Liver (tissue), 9 donors: ENCODE measurements around the gene KAZALD1. TPM values are rescaled to one million over a fixed set of nuclear protein-coding genes. Genes with fewer than 3 reads are reported as not detected.

Source experiments
- DNase-seq: peaks from one replicate; pipeline ENCODE4 v3.0.0-alpha.2; 2017; ENCODE audit warnings: low spot score
- H3K27ac ChIP-seq, 2 donors: one replicate each; pipeline ENCODE4 v1.7.0; 2013; ENCODE audit warnings: inconsistent platforms in 2 of 2, low read length in 2 of 2, control low read depth in 1 of 2, low read depth in 1 of 2, mild to moderate bottlenecking in 1 of 2
- H3K27me3 ChIP-seq, 4 donors: one replicate each; pipeline versions ENCODE4 v1.6.1 to v1.7.0; 2013; ENCODE audit warnings: low read length in 3 of 4, inconsistent platforms in 1 of 4, mild to moderate bottlenecking in 1 of 4, moderate library complexity in 1 of 4; ENCODE audit not compliant: control insufficient read depth in 4 of 4, insufficient read depth in 4 of 4
- H3K36me3 ChIP-seq, 4 donors: one replicate each; pipeline versions ENCODE4 v1.6.1 to v1.7.0; 2013; ENCODE audit warnings: low read length in 3 of 4, mild to moderate bottlenecking in 3 of 4, low read depth in 1 of 4, moderate library complexity in 1 of 4; ENCODE audit not compliant: control insufficient read depth in 4 of 4, insufficient read depth in 3 of 4
- H3K4me1 ChIP-seq, 4 donors: one replicate each; pipeline versions ENCODE4 v1.6.1 to v1.7.0; 2013; ENCODE audit warnings: low read length in 3 of 4, mild to moderate bottlenecking in 3 of 4, moderate library complexity in 1 of 4; ENCODE audit not compliant: control insufficient read depth in 4 of 4, insufficient read depth in 4 of 4
- H3K4me3 ChIP-seq, 3 donors: one replicate each; pipeline versions ENCODE4 v1.6.1 to v1.7.0; 2013; ENCODE audit warnings: low read length in 3 of 3, control low read depth in 1 of 3, low read depth in 1 of 3, mild to moderate bottlenecking in 1 of 3
- H3K9ac ChIP-seq, 2 donors: one replicate each; pipeline ENCODE4 v1.7.0; 2013; ENCODE audit warnings: low read length in 2 of 2, mild to moderate bottlenecking in 2 of 2, moderate library complexity in 2 of 2, control low read depth in 1 of 2, low read depth in 1 of 2
- H3K9me3 ChIP-seq, 4 donors: one replicate each; pipeline versions ENCODE4 v1.6.1 to v1.7.0; 2013; ENCODE audit warnings: low read length in 3 of 4; ENCODE audit not compliant: control insufficient read depth in 4 of 4
- CTCF ChIP-seq: fragments of 150-350 bp; IDR thresholded peaks from 2 replicates; pipeline ENCODE4 v1.5.1; 2017; ENCODE audit warnings: improper control_type of control experiment, low read depth, low read length; ENCODE audit not compliant: missing input control
- HNF4A ChIP-seq, 2 donors: conservative IDR thresholded peaks; 2 replicates each; pipeline ENCODE4 v1.6.1; 2016; ENCODE audit warnings: antibody characterized with exemption in 2 of 2, mild to moderate bottlenecking in 2 of 2
- HNF4G ChIP-seq: IDR thresholded peaks from 2 replicates; pipeline ENCODE4 v1.6.1; 2016; ENCODE audit warnings: antibody characterized with exemption
- NR2F2 ChIP-seq: IDR thresholded peaks from 2 replicates; pipeline ENCODE4 v1.6.1; 2016; ENCODE audit warnings: antibody characterized with exemption
- RAD21 ChIP-seq, 2 donors: IDR thresholded peaks; 2 replicates each; pipeline ENCODE4 v1.6.1; 2016; ENCODE audit warnings: antibody characterized with exemption in 2 of 2, mild to moderate bottlenecking in 2 of 2
- RXRA ChIP-seq, 2 donors: IDR thresholded peaks; 2 replicates each; pipeline ENCODE4 v1.6.1; 2017 to 2018; ENCODE audit warnings: antibody characterized with exemption in 2 of 2, mild to moderate bottlenecking in 1 of 2
- TAF1 ChIP-seq: conservative IDR thresholded peaks from 2 replicates; pipeline ENCODE4 v1.6.1; 2016; ENCODE audit warnings: antibody characterized with exemption, mild to moderate bottlenecking
- YY1 ChIP-seq: IDR thresholded peaks from 2 replicates; pipeline ENCODE4 v1.6.1; 2016; ENCODE audit warnings: antibody characterized with exemption, mild to moderate bottlenecking
- WGBS: extraction: QIAGEN DNeasy Blood & Tissue Kit; methylation state at CpG from one replicate; pipeline ENCODE4 v1.1.7; 2013; 5-methylcytosine and 5-hydroxymethylcytosine counted together
- polyA plus RNA-seq, 2 donors: library from polyadenylated mRNA; stranded (reverse) in 1 of 2; unstranded in 1 of 2; fragments of 200-250 nt in 1 of 2; fragments of >200 nt in 1 of 2; fragmentation: Nextera tagmentation in 1 of 2; extraction: Ambion mirVana in 1 of 2; gene quantifications; one replicate each; pipeline versions ENCODE4 v1.2.1 to v1.2.3, GENCODE V29; 2013 to 2015
- total RNA-seq, 2 donors: library from RNA; depleted of rRNA; stranded (reverse); fragments of >200 nt; gene quantifications; one replicate each; pipeline ENCODE4 v1.2.3, GENCODE V29; 2014
- TF ChIP-seq, protein P1 (sequence below): IDR thresholded peaks from 2 replicates; pipeline ENCODE4 v1.6.1; 2016; ENCODE audit warnings: antibody characterized with exemption
- donor health status: healthy.
- donor health status: healthy.
- donor health status: healthy.
- donor health status: healthy.
- donor health status: healthy.

Gene KAZALD1
- total and polyA plus RNA-seq, 4 donors = 0.21 to 1.2 (median 0.71) TPM

DNA sequence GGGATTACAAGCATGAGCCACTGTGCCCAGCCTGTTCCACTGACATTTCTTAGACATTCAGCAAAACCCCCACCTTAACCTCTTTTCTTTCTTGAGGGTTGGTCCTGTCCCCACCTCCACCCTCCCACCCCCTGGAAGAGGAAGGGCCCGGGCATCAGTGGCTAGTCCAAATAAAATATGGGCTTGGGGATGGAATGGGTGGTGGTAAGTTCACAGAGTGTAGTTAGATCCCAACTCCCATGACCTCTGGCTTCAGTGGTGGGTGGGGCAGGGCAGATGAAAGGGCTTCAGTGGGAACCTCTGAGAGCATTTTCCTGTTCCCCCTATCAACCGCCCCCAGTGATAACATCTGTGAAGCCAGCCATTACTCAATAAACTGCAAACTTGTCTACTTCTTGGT is 20.9 kb upstream of the KAZALD1 start:
- H3K9ac ChIP-seq = no peak overlapping the region
- peaks cover 2 to 15% (median 10%) of the 10 kb centered on the region in 4 donors for H3K4me1 ChIP-seq
- WGBS = 59% methylated on average over 2 of the region's 2 CpGs
- peaks cover 0 to 19% (median 4%) of the 10 kb centered on the region in 4 donors for H3K36me3 ChIP-seq
- H3K4me3 ChIP-seq = no peak overlapping the region
- DNase-seq = no peak
- H3K9me3 ChIP-seq = no peaks in the 10 kb centered on the region
- H3K27me3 ChIP-seq = no peaks in the 10 kb centered on the region
- H3K27ac ChIP-seq = no peak overlapping the region
- no peak for TF ChIP-seq CTCF
- no peak for TF ChIP-seq TAF1
- no peak for TF ChIP-seq NR2F2

GRCh38 chr10:101041252-101041761 is 20.5 kb upstream of the KAZALD1 start:
- no peak overlapping the region for H3K27ac ChIP-seq
- peaks cover 0 to 19% (median 4%) of the 10 kb centered on the region in 4 donors for H3K36me3 ChIP-seq

More at GRCh38 chr10:101041252-101041761, 20.5 kb upstream of the KAZALD1 start:
- Histone ChIP-seq H3K9me3 (no peaks in the 10 kb centered on the region), H3K4me1 (peaks cover 2 to 15% (median 10%) of the 10 kb centered on the region in 4 donors), H3K4me3 (no peak overlapping the region), H3K27me3 (no peaks in the 10 kb centered on the region), H3K9ac (no peak overlapping the region)
- WGBS = 23% methylated on average over 6 of the region's 6 CpGs
- peak; percentile 70 for DNase-seq
- TF ChIP-seq RXRA (IDR thresholded peaks at IDR 0.05) (no peak), YY1 (no peak), HNF4G (no peak), HNF4A (conservative IDR thresholded peaks at IDR 0.05) (peak in 1 of 2 donors; percentile 29), RAD21 (IDR thresholded peaks at IDR 0.05) (peak; percentile 91 to 93), CTCF (peak; percentile 95)
- TF ChIP-seq, protein P1, sequence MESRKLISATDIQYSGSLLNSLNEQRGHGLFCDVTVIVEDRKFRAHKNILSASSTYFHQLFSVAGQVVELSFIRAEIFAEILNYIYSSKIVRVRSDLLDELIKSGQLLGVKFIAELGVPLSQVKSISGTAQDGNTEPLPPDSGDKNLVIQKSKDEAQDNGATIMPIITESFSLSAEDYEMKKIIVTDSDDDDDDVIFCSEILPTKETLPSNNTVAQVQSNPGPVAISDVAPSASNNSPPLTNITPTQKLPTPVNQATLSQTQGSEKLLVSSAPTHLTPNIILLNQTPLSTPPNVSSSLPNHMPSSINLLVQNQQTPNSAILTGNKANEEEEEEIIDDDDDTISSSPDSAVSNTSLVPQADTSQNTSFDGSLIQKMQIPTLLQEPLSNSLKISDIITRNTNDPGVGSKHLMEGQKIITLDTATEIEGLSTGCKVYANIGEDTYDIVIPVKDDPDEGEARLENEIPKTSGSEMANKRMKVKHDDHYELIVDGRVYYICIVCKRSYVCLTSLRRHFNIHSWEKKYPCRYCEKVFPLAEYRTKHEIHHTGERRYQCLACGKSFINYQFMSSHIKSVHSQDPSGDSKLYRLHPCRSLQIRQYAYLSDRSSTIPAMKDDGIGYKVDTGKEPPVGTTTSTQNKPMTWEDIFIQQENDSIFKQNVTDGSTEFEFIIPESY = no peak
